ENCODE results near the gene ACOX1. TPM values are rescaled to one million over a fixed set of nuclear protein-coding genes. Genes with fewer than 3 reads are reported as not detected.
A peak's percentile ranks its signal among the peaks of the same experiment; 100 is the strongest.

The ACOX1 gene
- total and polyA plus RNA-seq, 2 experiments from 2014 or later: 17.4 to 36.3 TPM

DNA sequence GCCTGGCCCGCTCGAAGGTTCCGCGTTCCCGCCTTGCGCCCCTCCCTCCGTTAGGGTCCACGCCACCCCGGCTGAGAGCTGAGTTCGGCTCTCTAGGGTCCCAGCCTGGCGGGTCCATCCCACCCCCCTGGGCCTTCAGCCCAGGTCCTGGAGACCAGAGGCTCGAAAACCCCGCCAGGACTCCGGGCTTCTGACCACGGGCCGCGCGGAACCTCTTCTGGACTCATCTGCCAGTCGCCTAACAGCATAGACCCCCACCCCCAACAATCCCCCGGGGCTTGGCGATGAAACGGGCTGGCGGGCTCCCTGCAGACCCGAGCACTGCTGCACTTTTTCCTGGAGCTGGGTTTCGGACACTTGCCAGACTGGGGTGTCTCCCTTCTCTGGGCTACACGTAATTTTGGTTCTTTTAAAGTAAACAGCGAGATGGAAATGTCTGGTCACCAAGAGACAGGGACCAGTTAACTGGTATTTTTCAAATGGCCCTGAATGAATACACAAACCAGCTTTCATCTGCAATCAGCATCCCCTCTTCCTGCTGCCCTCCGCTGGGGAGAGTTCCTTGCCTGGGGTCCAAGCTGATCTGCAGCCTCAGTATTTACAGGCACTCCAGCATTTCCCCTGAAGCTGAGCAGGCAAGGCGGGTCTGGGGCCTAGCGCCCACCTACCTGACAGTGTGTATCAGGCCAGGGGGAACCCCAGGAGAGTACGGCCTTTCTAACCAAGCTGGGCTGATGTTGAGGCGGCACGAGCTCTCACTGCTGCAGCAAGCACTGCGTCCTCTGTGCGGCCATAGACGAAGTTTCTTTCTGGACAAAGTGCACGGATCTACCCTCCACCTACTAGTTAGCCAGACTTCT is 81.6 kb downstream of the ACOX1 start:
- H3K27ac ChIP-seq: peak overlapping the region; percentile 67
- peaks cover 6% of the 10 kb centered on the region; the same call in 1 of the 2 replicates for H3F3A ChIP-seq (ENCODE audit: insufficient read depth)
- no peaks in the 10 kb centered on the region; the same call in 1 of the 2 replicates for H3K36me3 ChIP-seq (ENCODE audit: low read depth)
- H3K4me2 ChIP-seq (ENCODE audit: unreplicated experiment): peak overlapping the region; percentile 86
- TF ChIP-seq EZH2 (IDR thresholded peaks at IDR 0.05; ENCODE audit: insufficient read depth, poor library complexity, severe bottlenecking) (no peak), EZH2phosphoT487 (IDR thresholded peaks at IDR 0.05; ENCODE audit: insufficient read depth, low read depth) (no peak)
- peaks cover 21% of the 10 kb centered on the region for H3K79me2 ChIP-seq (ENCODE audit: insufficient read depth)
- H4K20me1 ChIP-seq (ENCODE audit: insufficient read depth): no peaks in the 10 kb centered on the region
- 41 to 45% methylated on average over 26 to 30 of the region's 37 CpGs for WGBS, 2 experiments (ENCODE audit: low coverage in 1 of 2, low lambda C conversion rate in 2 of 2, missing lambda C conversion rate in 2 of 2)
- no peaks in the 10 kb centered on the region for H3K9me2 ChIP-seq (ENCODE audit: insufficient read depth)
- peak overlapping the region; percentile 70 for H3K4me3 ChIP-seq
- peaks cover 8% of the 10 kb centered on the region for H3K4me1 ChIP-seq (ENCODE audit: insufficient read depth)
- DNase-seq: peak; percentile 29
- H3K9me3 ChIP-seq (ENCODE audit: low read depth): no peaks in the 10 kb centered on the region
- in situ Hi-C loops (cut with MboI): no loop called here
- H2AFZ ChIP-seq: peak overlapping the region; percentile 62
- no peaks in the 10 kb centered on the region for H3K27me3 ChIP-seq (replicated peaks; ENCODE audit: insufficient read depth)
- H3K9ac ChIP-seq: peak overlapping the region; percentile 89

- Histone ChIP-seq H3K27ac (peak within 1 kb of the TSS; percentile 67), H3F3A (ENCODE audit: insufficient read depth) (peaks cover 6% of the 10 kb centered on the region; the same call in 1 of the 2 replicates), H3K4me3 (peak within 1 kb of the TSS; percentile 70), H3K4me1 (ENCODE audit: insufficient read depth) (peaks cover 8% of the 10 kb centered on the region), H2AFZ (peak within 1 kb of the TSS; percentile 72), H3K4me2 (ENCODE audit: unreplicated experiment) (peak within 1 kb of the TSS; percentile 86), H3K79me2 (ENCODE audit: insufficient read depth) (peaks cover 21% of the 10 kb centered on the region), H3K36me3 (ENCODE audit: low read depth) (no peaks in the 10 kb centered on the region; the same call in 1 of the 2 replicates), H3K9ac (peak within 1 kb of the TSS; percentile 89), H3K9me3 (ENCODE audit: low read depth) (no peaks in the 10 kb centered on the region), H3K27me3 (replicated peaks; ENCODE audit: insufficient read depth) (no peaks in the 10 kb centered on the region), H3K9me2 (ENCODE audit: insufficient read depth) (no peaks in the 10 kb centered on the region), H4K20me1 (ENCODE audit: insufficient read depth) (no peaks in the 10 kb centered on the region)
- in situ Hi-C loops (cut with MboI): no loop called here
- 1 to 2% methylated on average over 40 to 76 of the region's 102 CpGs for WGBS, 2 experiments (ENCODE audit: low coverage in 1 of 2, low lambda C conversion rate in 2 of 2, missing lambda C conversion rate in 2 of 2)
- TF ChIP-seq EZH2 (IDR thresholded peaks at IDR 0.05; ENCODE audit: insufficient read depth, poor library complexity, severe bottlenecking): no peak
- TF ChIP-seq EZH2phosphoT487 (IDR thresholded peaks at IDR 0.05; ENCODE audit: insufficient read depth, low read depth): no peak
- peak; percentile 97 for DNase-seq
Measured at GRCh38 chr17:75896415-75897159, 82.4 kb downstream of the ACOX1 start, which contains the start of gene TRIM65. TRIM65 (minus strand) TSS chr17:75896951; CDS start chr17:75896937, 14 bp downstream.

DNA sequence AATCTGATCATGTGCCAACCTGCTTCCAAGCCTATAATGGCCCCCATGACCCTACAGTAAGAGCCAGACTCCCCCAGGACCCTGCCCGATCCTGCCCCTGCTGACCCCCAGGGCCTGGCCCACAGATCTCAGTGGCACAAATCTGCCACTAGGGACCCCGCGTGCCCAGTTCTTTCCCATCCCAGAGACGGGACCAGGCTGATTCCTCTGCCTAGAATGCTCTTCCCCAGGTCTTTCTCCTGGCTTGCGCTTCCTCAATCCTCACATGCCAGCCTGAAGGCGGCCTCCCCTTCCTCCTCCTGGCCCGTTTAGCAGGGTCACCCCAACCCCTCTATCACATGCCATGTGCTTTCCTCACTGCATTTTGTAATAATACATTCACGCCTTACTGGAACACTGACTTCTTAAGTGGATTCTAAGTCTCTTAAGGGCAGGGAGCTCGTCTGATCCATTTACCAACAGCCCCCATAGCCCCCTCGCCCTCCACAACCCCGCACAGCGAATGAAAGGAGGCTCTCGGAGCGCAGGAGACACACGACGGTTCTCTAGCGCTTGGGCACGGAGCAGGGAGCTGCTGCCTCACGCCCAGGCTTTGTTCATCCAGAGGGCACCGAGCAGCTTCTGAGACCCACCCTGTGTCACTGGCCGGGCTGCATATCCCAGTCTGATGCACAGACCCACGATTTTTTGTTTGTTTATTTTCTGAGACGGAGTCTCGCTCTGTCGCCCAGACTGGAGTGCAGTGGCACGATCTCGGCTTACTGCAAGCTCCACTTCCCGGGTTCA is 83.4 kb downstream of the ACOX1 start:
- peak; percentile 66 for DNase-seq
- H3K27me3 ChIP-seq (replicated peaks; ENCODE audit: insufficient read depth): no peaks in the 10 kb centered on the region
- H2AFZ ChIP-seq: peak overlapping the region; percentile 72
- H3K27ac ChIP-seq: peak overlapping the region; percentile 67
- H3K4me2 ChIP-seq (ENCODE audit: unreplicated experiment): peak overlapping the region; percentile 86
- H3K36me3 ChIP-seq (ENCODE audit: low read depth): no peaks in the 10 kb centered on the region
- no peaks in the 10 kb centered on the region for H3K9me2 ChIP-seq (ENCODE audit: insufficient read depth)
- H3K9ac ChIP-seq: peak overlapping the region; percentile 89
- H3K4me3 ChIP-seq: peak overlapping the region; percentile 70
- no peaks in the 10 kb centered on the region for H3K9me3 ChIP-seq (ENCODE audit: low read depth)
- H4K20me1 ChIP-seq (ENCODE audit: insufficient read depth): no peaks in the 10 kb centered on the region
- peaks cover 21% of the 10 kb centered on the region for H3K79me2 ChIP-seq (ENCODE audit: insufficient read depth)
- H3K4me1 ChIP-seq (ENCODE audit: insufficient read depth): peaks cover 8% of the 10 kb centered on the region
- TF ChIP-seq EZH2 (IDR thresholded peaks at IDR 0.05; ENCODE audit: insufficient read depth, poor library complexity, severe bottlenecking): no peak
- no peak for TF ChIP-seq EZH2phosphoT487 (IDR thresholded peaks at IDR 0.05; ENCODE audit: insufficient read depth, low read depth)
- WGBS, 2 experiments (ENCODE audit: low coverage in 1 of 2, low lambda C conversion rate in 2 of 2, missing lambda C conversion rate in 2 of 2): 10 to 13% methylated on average over 28 of the region's 28 CpGs
- in situ Hi-C loops (cut with MboI): no loop called here
- peaks cover 6% of the 10 kb centered on the region; the same call in 1 of the 2 replicates for H3F3A ChIP-seq (ENCODE audit: insufficient read depth)

Data from GM23248 (cell line).